GM12891 (cell line): ENCODE data around the gene CRYGB.
"Not testable (repeated sequence)": the region's sequence is repeated elsewhere in the genome, so short reads cannot be mapped to it uniquely, and the experiment has no call there.

Source experiments
- DNase-seq: peaks from one replicate; pipeline ENCODE4 v3.0.0; 2011; ENCODE audit warnings: low spot score; ENCODE audit not compliant: insufficient read length
- FAIRE-seq: peaks from 2 replicates; lab custom pipeline; 2011; peaks lifted over from hg19 to GRCh38; lab: Jason Lieb, UNC
- PAX5 ChIP-seq: IDR thresholded peaks from 2 replicates; pipeline ENCODE4 v1.6.1; 2011; ENCODE audit warnings: low read length, moderate library complexity, mild to moderate bottlenecking; ENCODE audit not compliant: insufficient read depth, severe bottlenecking
- POLR2A ChIP-seq: IDR thresholded peaks from 2 replicates; pipeline ENCODE4 v1.6.1; 2011; ENCODE audit warnings: low read depth, low read length, control low read depth
- POLR2AphosphoS5 ChIP-seq: IDR thresholded peaks from 2 replicates; pipeline ENCODE4 v1.6.1; 2011; ENCODE audit warnings: low read depth, low read length, control low read depth
- POU2F2 ChIP-seq: IDR thresholded peaks from 2 replicates; pipeline ENCODE4 v1.6.1; 2011; ENCODE audit warnings: low read depth, mild to moderate bottlenecking, control low read depth, low read length, moderate library complexity
- SPI1 ChIP-seq: IDR thresholded peaks from 2 replicates; pipeline ENCODE4 v1.6.1; 2011; ENCODE audit warnings: low read depth, low read length, control low read depth
- TAF1 ChIP-seq: IDR thresholded peaks from 2 replicates; pipeline ENCODE4 v1.6.1; 2011; ENCODE audit warnings: low read depth, low read length, control low read depth

CRYGB gene

GRCh38 chr2:208135794-208136715 lies 9.9 kb downstream of the CRYGB start:
- DNase-seq: no peak
- FAIRE-seq: no peak
- TF ChIP-seq PAX5 (no peak), POLR2A (no peak), POLR2AphosphoS5 (no peak), TAF1 (no peak), SPI1 (no peak), POU2F2 (no peak)

- DNase-seq: no peak
- TF ChIP-seq POLR2A (no peak), POLR2AphosphoS5 (no peak), TAF1 (no peak), PAX5 (no peak), POU2F2 (no peak), SPI1 (no peak)
- FAIRE-seq: no peak
Observed at GRCh38 chr2:208134928-208135586, 10.9 kb downstream of the CRYGB start.

- DNase-seq: no peak
- TF ChIP-seq TAF1 (no peak), POU2F2 (no peak), PAX5 (no peak), POLR2AphosphoS5 (no peak), SPI1 (no peak), POLR2A (no peak)
- no peak for FAIRE-seq
Observed at GRCh38 chr2:208130712-208131110, 15.2 kb downstream of the CRYGB start.

GRCh38 chr2:208129744-208130711 lies 15.9 kb downstream of the CRYGB start, which contains the start of gene CRYGC:
CRYGC (minus strand) TSS chr2:208129828; CDS start chr2:208129792, 36 bp downstream.
- DNase-seq (no peak), FAIRE-seq (no peak)
- TF ChIP-seq POU2F2 (no peak), PAX5 (no peak), POLR2A (no peak), POLR2AphosphoS5 (no peak), TAF1 (no peak), SPI1 (no peak)

GRCh38 chr2:208128136-208128535 lies 17.8 kb downstream of the CRYGB start:
- TF ChIP-seq PAX5 (no peak), TAF1 (no peak), SPI1 (no peak)
- FAIRE-seq (no peak), DNase-seq (no peak)

GRCh38 chr2:208127090-208127489 lies 18.9 kb downstream of the CRYGB start:
- DNase-seq (no peak), FAIRE-seq (no peak)
- no peak for TF ChIP-seq SPI1
- no peak for TF ChIP-seq POLR2AphosphoS5
- no peak for TF ChIP-seq POU2F2
- TF ChIP-seq POLR2A: no peak

GRCh38 chr2:208125251-208125650 lies 20.7 kb downstream of the CRYGB start:
- no peak for DNase-seq
- no peak for TF ChIP-seq POLR2AphosphoS5
- no peak for TF ChIP-seq SPI1
- TF ChIP-seq POU2F2: no peak
- no peak for TF ChIP-seq POLR2A
- TF ChIP-seq PAX5: no peak
- TF ChIP-seq TAF1: no peak
- FAIRE-seq: no peak

GRCh38 chr2:208124013-208124715 lies 21.8 kb downstream of the CRYGB start, which contains the start of gene CRYGD:
CRYGD (minus strand) TSS chr2:208124524; CDS start chr2:208124473, 51 bp downstream.
- DNase-seq, FAIRE-seq: not testable (repeated sequence)

GRCh38 chr2:208122248-208122647 lies 23.7 kb downstream of the CRYGB start:
- FAIRE-seq (no peak), DNase-seq (no peak)
- TF ChIP-seq SPI1 (no peak), POLR2A (no peak), POLR2AphosphoS5 (no peak), PAX5 (no peak), POU2F2 (no peak), TAF1 (no peak)
